ENCODE data around the gene SRPK2. TPM values are rescaled to one million over a fixed set of nuclear protein-coding genes. Genes with fewer than 3 reads are reported as not detected.

SRPK2 gene
- total and polyA plus RNA-seq, 2 of the 13 experiments (the other 11 are each of a cell fraction or from before 2014, with no cell fraction given) = 10.1 to 22.3 TPM

- TF ChIP-seq BRF2 (CRISPR knock-in tag; IDR thresholded peaks at IDR 0.05) = no peak
- TF ChIP-seq FOXP1 (IDR thresholded peaks at IDR 0.05) = no peak
- peak; percentile 53; the same call in 1 of the 2 replicates for TF ChIP-seq FOXP1 (CRISPR knock-in tag; IDR thresholded peaks at IDR 0.05)
- 0 out of 4 replicates have a peak, but pooled peaks of 1 of the 2 experiments have one; percentile 22 for TF ChIP-seq KLF16 (CRISPR knock-in tag; IDR thresholded peaks at IDR 0.05)
- TF ChIP-seq ZNF484 (CRISPR knock-in tag; IDR thresholded peaks at IDR 0.05; ENCODE audit: borderline replicate concordance, low read depth) = no peak
- peak; percentile 43; the same call in 1 of the 2 replicates for TF ChIP-seq DPF2 (CRISPR knock-in tag; IDR thresholded peaks at IDR 0.05; ENCODE audit: borderline replicate concordance, low read depth)
- no peak for TF ChIP-seq JUND (CRISPR knock-in tag; IDR thresholded peaks at IDR 0.05)
- no peak for TF ChIP-seq HOXA3 (CRISPR knock-in tag; IDR thresholded peaks at IDR 0.05)
- TF ChIP-seq SATB2 (CRISPR knock-in tag; IDR thresholded peaks at IDR 0.05) = no peak
- TF ChIP-seq CEBPG (CRISPR knock-in tag; IDR thresholded peaks at IDR 0.05) = peak; percentile 91
- TF ChIP-seq EP300 (IDR thresholded peaks at IDR 0.05; ENCODE audit: low read depth in 2 of 2, low read length in 2 of 2) = peak in 1 of 2 experiments; percentile 56; a peak in 1 of 4 replicates
- peak; percentile 34; the same call in 1 of the 2 replicates for TF ChIP-seq EP300 (CRISPR knock-in tag; IDR thresholded peaks at IDR 0.05; ENCODE audit: borderline replicate concordance)
- peak; percentile 99 for TF ChIP-seq ZBTB34 (CRISPR knock-in tag; IDR thresholded peaks at IDR 0.05)
- TF ChIP-seq SAFB2 (CRISPR knock-in tag; IDR thresholded peaks at IDR 0.05; ENCODE audit: borderline replicate concordance, low read depth) = no peak
- TF ChIP-seq HCFC1 (IDR thresholded peaks at IDR 0.05; ENCODE audit: low read depth, low read length) = no peak
- TF ChIP-seq FOXM1 (CRISPR knock-in tag; IDR thresholded peaks at IDR 0.05) = no peak
- TF ChIP-seq KLF15 (CRISPR knock-in tag; IDR thresholded peaks at IDR 0.05; ENCODE audit: borderline replicate concordance) = no peak
- no peak for TF ChIP-seq NCOA5 (CRISPR knock-in tag; IDR thresholded peaks at IDR 0.05)
- peak; percentile 14; the same call in 1 of the 2 replicates for TF ChIP-seq RERE (CRISPR knock-in tag; IDR thresholded peaks at IDR 0.05; ENCODE audit: low read depth)
These were observed 84.5 kb downstream of the SRPK2 start (continued) for GRCh38 chr7:105304040-105304895.

Data from HepG2 (cell line).